HG02981 (cell line): ENCODE data around the gene BCL2.

Experiments used
- ATAC-seq: cut with Tn5 transposase; IDR thresholded peaks from one replicate; pipeline ENCODE4 v1.9.1; 2021; ENCODE audit warnings: mild to moderate bottlenecking, moderate library complexity; ENCODE audit not compliant: unreplicated experiment

The BCL2 gene

DNA sequence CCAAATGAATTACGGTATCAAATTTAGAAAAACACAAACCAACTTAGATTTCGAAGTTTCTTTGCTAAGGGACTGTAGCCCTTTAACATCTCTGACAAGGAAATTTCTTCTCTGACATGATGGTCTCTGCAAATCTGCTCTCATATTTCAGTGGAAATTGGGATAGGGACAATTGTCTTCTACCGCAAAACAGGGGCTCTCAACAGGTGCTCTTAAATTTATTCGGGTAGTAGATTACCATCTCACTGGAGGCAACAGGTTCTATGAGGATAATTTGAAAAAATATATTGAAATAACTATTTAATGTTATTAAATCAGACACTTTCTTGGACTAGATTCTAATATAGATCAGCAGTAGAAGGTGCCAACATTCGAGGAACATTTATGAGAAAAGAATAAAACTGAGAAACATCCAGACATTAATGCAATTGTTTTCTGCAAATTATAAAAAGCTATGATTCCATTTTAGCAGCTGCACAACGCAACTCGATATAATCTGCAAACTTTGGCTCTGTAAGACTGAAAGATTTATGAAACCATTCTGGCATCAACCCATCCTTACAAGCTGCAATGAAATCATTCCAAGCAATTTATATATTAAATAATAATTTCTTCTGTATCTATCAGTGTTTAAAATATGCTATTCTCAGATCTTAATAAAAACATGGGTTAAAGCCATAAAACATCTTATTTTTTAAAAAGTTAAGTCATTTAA lies 10.0 kb upstream of the BCL2 start:
- no peak for ATAC-seq

GRCh38 chr18:63326011-63326410 lies 6.4 kb upstream of the BCL2 start:
- no peak for ATAC-seq

DNA sequence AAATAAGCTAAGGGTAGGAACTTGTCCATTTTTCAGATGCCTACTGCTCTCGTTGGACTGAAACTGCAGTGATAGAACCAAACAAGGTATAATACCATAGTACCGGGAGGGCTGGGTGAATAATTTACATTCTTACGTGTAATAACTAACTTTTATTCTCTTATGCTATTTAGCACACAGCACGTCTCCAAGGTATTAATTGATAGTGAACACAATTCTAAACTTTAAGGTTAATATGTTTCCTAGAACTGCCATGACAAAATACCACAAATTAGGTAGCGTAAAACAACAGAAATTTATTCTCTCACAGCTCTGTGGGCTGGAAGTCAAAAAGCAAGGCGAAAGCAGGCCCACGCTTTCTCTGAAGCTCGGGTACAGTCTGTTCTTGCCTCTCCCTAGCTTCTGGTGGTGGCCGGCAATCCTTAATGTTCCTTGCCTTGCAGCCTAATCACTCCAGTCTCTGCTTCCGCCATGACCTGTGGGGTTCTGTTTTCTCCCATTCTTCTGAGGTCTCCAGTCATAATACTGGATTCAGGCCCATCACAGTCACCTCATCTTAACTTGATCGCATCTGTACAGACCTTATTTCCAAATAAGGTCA lies 5.6 kb upstream of the BCL2 start:
- no peak for ATAC-seq

GRCh38 chr18:63322908-63323634 lies 3.5 kb upstream of the BCL2 start:
- ATAC-seq, result no peak

GRCh38 chr18:63322206-63322605 lies 2.6 kb upstream of the BCL2 start:
- no peak for ATAC-seq

- no peak for ATAC-seq
Measured at GRCh38 chr18:63321291-63321690, 1.7 kb upstream of the BCL2 start.

- no peak for ATAC-seq
Measured at GRCh38 chr18:63320975-63321265, 1.4 kb upstream of the BCL2 start.

- peak; percentile 55 for ATAC-seq
Measured at GRCh38 chr18:63320123-63320974, 780 bp upstream of the BCL2 start.

DNA sequence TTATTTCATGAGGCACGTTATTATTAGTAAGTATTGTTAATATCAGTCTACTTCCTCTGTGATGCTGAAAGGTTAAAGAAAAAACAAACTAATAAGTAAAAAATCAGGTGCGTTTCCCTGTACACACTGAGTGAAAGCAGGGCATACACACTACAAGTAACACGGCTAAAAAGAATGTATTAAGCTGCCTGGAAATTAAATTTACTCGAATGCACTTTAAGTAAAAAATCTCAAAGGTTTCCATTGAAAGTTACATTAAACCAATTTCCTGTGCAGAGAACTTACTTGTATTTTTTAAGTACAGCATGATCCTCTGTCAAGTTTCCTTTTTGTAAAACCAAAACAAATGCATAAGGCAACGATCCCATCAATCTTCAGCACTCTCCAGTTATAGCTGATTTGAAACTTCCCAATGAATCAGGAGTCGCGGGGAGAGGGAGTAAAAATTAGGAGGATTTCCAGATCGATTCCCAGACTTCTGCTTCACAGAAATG lies 633 bp downstream of the BCL2 start:
- ATAC-seq, result no peak

- peak; percentile 56 for ATAC-seq
Measured at GRCh38 chr18:63317982-63318888, 1.3 kb downstream of the BCL2 start.

DNA sequence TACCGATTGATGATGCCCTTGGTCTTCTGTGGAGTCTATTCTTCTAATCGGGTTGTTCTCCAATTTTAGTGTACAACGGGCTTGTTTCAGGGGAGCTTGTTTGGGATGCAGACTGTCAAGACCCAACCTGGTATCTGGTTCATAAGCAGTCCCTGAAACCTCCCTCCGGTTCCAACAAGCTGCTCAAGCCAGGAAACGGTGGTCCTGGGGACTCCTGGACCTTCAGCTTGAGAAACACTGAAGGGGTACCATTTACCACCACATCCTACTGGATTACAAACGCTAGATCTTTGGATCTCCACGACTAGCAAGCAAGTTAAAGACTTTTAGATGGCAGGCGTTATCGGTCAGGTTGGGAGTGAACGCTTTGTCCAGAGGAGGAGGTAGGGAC lies 2.0 kb downstream of the BCL2 start:
- ATAC-seq, result no peak

- no peak for ATAC-seq
Measured at GRCh38 chr18:63316612-63317555, 2.7 kb downstream of the BCL2 start.

DNA sequence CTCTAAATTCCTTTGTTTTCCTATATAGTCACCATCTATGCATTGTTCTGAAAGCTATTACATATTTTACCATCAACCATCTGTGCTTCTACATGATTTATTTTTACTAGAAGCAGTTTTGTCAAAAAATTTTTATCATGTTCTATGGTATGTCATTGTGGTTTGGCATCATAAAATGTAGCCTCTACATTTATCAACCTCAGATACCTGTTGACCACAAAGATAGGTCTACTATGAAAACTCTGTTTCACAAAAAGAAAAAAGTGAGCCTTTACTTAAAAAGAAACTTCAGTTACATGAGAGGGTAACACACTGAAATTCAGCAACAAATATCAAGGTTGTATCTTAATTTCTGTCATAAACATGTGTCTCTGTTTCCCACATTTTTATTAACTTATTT lies 3.7 kb downstream of the BCL2 start:
- no peak for ATAC-seq

GRCh38 chr18:63315131-63315662 lies 4.4 kb downstream of the BCL2 start:
- ATAC-seq, result no peak

- ATAC-seq, result no peak
Measured at GRCh38 chr18:63314062-63314790, 5.3 kb downstream of the BCL2 start.

- ATAC-seq, result no peak
Measured at GRCh38 chr18:63313396-63313917, 6.1 kb downstream of the BCL2 start.

DNA sequence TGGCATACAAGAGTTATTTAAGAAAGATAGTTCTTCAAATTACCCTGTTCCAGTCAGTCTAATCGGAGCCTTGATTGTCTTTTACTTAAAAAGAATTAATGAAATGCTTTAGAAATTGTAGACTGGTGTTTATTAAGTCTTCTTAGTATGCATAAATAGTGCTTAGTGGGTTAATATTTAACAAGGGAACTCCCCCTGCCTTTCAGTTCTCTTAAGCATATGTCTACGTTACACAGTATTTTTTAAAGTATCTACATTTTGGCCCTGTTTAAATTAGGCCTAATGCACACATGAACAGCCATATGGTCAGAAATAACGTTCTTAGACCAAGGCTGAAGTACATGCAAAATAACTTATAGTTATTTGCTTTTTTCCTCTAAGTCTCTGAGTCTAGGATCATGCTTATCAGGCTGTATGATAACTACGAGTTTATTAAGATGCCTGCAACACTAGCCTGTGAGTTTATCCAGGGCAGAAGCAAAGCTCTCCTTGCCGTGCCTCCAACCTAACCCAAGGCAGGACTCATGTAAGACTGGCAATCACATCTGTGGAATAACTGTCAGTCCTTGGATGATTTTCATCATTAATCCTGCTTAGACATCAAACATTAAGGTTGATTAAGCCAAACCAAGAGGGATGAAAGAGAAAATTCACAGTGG lies 6.7 kb downstream of the BCL2 start:
- ATAC-seq, result peak; percentile 41
